GM12878 (cell line): ENCODE data around the gene ABCC11. TPM values are rescaled to one million over a fixed set of nuclear protein-coding genes. Genes with fewer than 3 reads are reported as not detected.
A peak's percentile ranks its signal among the peaks of the same experiment; 100 is the strongest.

Experiments used
- ATAC-seq: fragments of 200-7000 bp; cut with Tn5 transposase; 3 replicates; pipeline ENCODE4 v1.9.1; 2020; ENCODE audit warnings: mild to moderate bottlenecking, moderate library complexity
- BruUV-seq: library from RNA; stranded (reverse); fragments of 400-500 nt; replicated peaks from 2 replicates; lab custom pipeline; 2021; lab: Mats Ljungman, UMichigan
- CTCF ChIA-PET: fragments of 300-600 bp; sonication (Branson Sonifier 250); formaldehyde crosslinking; extraction: SDS; loops from one replicate; lab custom pipeline; 2021; ENCODE audit warnings: inconsistent platforms; lab: Yijun Ruan, JAX
- POLR2A ChIA-PET: fragments of 350-600 bp; formaldehyde crosslinking; extraction: SDS; loops from one replicate; lab custom pipeline; 2021; ENCODE audit warnings: inconsistent platforms; lab: Charles Lee
- RAD21 ChIA-PET: fragments of 300-600 bp; sonication (Branson Sonifier 250); formaldehyde crosslinking; loops from one replicate; lab custom pipeline; 2023; ENCODE audit warnings: antibody characterized with exemption; ENCODE audit not compliant: unreplicated experiment; lab: Charles Lee
- SMC1A ChIA-PET: fragments of 300-600 bp; sonication (Branson Sonifier 250); formaldehyde crosslinking; loops from one replicate; lab custom pipeline; 2023; ENCODE audit not compliant: unreplicated experiment, uncharacterized antibody; lab: Charles Lee
- DNase-seq: peaks from one replicate; pipeline ENCODE4 v3.0.0-alpha.2; 2011; ENCODE audit warnings: low read depth, low spot score
- FAIRE-seq: peaks from 3 replicates; lab custom pipeline; 2011; peaks lifted over from hg19 to GRCh38; lab: Jason Lieb, UNC
- H2AFZ ChIP-seq: 2 replicates; pipeline ENCODE4 v1.6.0; 2011; ENCODE audit warnings: low read depth, low read length, control low read depth; ENCODE audit not compliant: control insufficient read depth
- H3K27ac ChIP-seq: 2 replicates; pipeline ENCODE4 v1.5.1; 2011; ENCODE audit warnings: control low read depth; ENCODE audit not compliant: control insufficient read depth, insufficient read depth
- H3K27me3 ChIP-seq, 2 experiments: replicated peaks in 1 of 2; 2 replicates each; pipeline versions ENCODE4 v1.6.0 to v1.6.1; 2011; ENCODE audit warnings: low read length in 1 of 2; ENCODE audit not compliant: control insufficient read depth in 2 of 2, insufficient read depth in 2 of 2
- H3K36me3 ChIP-seq, 2 experiments: 2 replicates each; pipeline ENCODE4 v1.5.1; 2011; ENCODE audit warnings: low read length in 1 of 2; ENCODE audit not compliant: control insufficient read depth in 2 of 2, insufficient read depth in 2 of 2
- H3K4me1 ChIP-seq: 2 replicates; pipeline ENCODE4 v1.6.1; 2011; ENCODE audit warnings: mild to moderate bottlenecking, low read length, moderate library complexity, mixed read lengths; ENCODE audit not compliant: control insufficient read depth, insufficient read depth
- H3K4me2 ChIP-seq: 2 replicates; pipeline ENCODE4 v1.6.0; 2011; ENCODE audit warnings: control low read depth; ENCODE audit not compliant: control insufficient read depth, insufficient read depth
- H3K4me3 ChIP-seq: fragments of 200-600 bp; sonication (generic); 2 replicates; pipeline ENCODE4 v1.5.1; 2016
- H3K79me2 ChIP-seq: 2 replicates; pipeline ENCODE4 v1.6.0; 2011; ENCODE audit warnings: low read length; ENCODE audit not compliant: control insufficient read depth, insufficient read depth
- H3K9ac ChIP-seq: 2 replicates; pipeline ENCODE4 v1.8.0; 2011; ENCODE audit warnings: low read length, control low read depth, mixed read lengths; ENCODE audit not compliant: control insufficient read depth, insufficient read depth
- H3K9me3 ChIP-seq: replicated peaks from 3 replicates; pipeline ENCODE4 v1.5.1; 2011; ENCODE audit warnings: mild to moderate bottlenecking, low read length; ENCODE audit not compliant: control insufficient read depth, insufficient read depth
- H4K20me1 ChIP-seq: 2 replicates; pipeline ENCODE4 v1.6.0; 2011; ENCODE audit not compliant: control insufficient read depth, insufficient read depth
- ATF7 ChIP-seq: fragments of 450-650 bp; IDR thresholded peaks from 2 replicates; pipeline ENCODE4 v1.6.1; 2016; ENCODE audit warnings: low read depth, mild to moderate bottlenecking
- CHD2 ChIP-seq: IDR thresholded peaks from 2 replicates; pipeline ENCODE4 v1.6.1; 2011; ENCODE audit warnings: low read depth, low read length, improper control_type of control experiment, borderline replicate concordance
- CTCF ChIP-seq, 3 experiments: IDR thresholded peaks in 2 of 3; conservative IDR thresholded peaks in 1 of 3; 2 replicates each; pipeline ENCODE4 v1.5.1; 2011; ENCODE audit warnings: low read depth in 3 of 3, low read length in 3 of 3, mild to moderate bottlenecking in 3 of 3, control low read depth in 2 of 3, moderate library complexity in 2 of 3, inconsistent platforms in 1 of 3, mixed read lengths in 1 of 3; ENCODE audit not compliant: control insufficient read depth in 2 of 3, insufficient read depth in 1 of 3; ENCODE audit errors: extremely low read depth in 1 of 3
- EED ChIP-seq: sonication (generic); IDR thresholded peaks from 2 replicates; pipeline ENCODE4 v1.6.1; 2016; ENCODE audit warnings: antibody characterized with exemption, low read depth
- HCFC1 ChIP-seq: fragments of 150-350 bp; IDR thresholded peaks from 2 replicates; pipeline ENCODE4 v1.6.1; 2014; ENCODE audit warnings: low read length
- HSF1 ChIP-seq: fragments of 150-350 bp; IDR thresholded peaks from 2 replicates; pipeline ENCODE4 v1.6.1; 2014; ENCODE audit warnings: mild to moderate bottlenecking, low read depth, low read length
- MXI1 ChIP-seq: fragments of 150-350 bp; IDR thresholded peaks from 2 replicates; pipeline ENCODE4 v1.6.1; 2011; ENCODE audit warnings: low read depth, mild to moderate bottlenecking, inconsistent platforms, low read length, improper control_type of control experiment
- RBBP5 ChIP-seq: fragments of 200-600 bp; sonication (generic); conservative IDR thresholded peaks from 2 replicates; pipeline ENCODE4 v1.6.1; 2016
- SMAD1 ChIP-seq: fragments of 450-650 bp; IDR thresholded peaks from 2 replicates; pipeline ENCODE4 v1.6.1; 2018; ENCODE audit warnings: mild to moderate bottlenecking, low read depth; ENCODE audit not compliant: partially characterized antibody
- SUPT20H ChIP-seq: IDR thresholded peaks from 2 replicates; pipeline ENCODE4 v1.6.1; 2011; ENCODE audit warnings: low read depth, mild to moderate bottlenecking, low read length, moderate library complexity, borderline replicate concordance; ENCODE audit not compliant: control insufficient read depth
- SUZ12 ChIP-seq: fragments of 200-600 bp; sonication (generic); IDR thresholded peaks from one replicate; pipeline ENCODE4 v1.6.1; 2018; ENCODE audit warnings: antibody characterized with exemption, mild to moderate bottlenecking; ENCODE audit not compliant: unreplicated experiment
- WGBS: methylation state at CpG from one replicate; pipeline ENCODE4 v1.1.6; 2016; ENCODE audit warnings: low lambda C conversion rate; ENCODE audit not compliant: insufficient replicate concordance, insufficient coverage; ENCODE audit errors: missing lambda C conversion rate; 5-methylcytosine and 5-hydroxymethylcytosine counted together
- in situ Hi-C: fragments of 300-500 bp; cut with MboI; formaldehyde crosslinking; loops from 9 replicates; pipeline ENCODE4 v1.14.3; 2018; ENCODE audit warnings: mixed read lengths
- intact Hi-C: fragments of 100-400 bp; cut with micrococcal nuclease; formaldehyde crosslinking; loops from one replicate; pipeline ENCODE4 v1.14.2; 2022; ENCODE audit not compliant: unreplicated experiment
- polyA plus RNA-seq, 11 experiments: library from polyadenylated mRNA; depleted of rRNA in 4 of 11; unstranded in 6 of 11; stranded (reverse) in 5 of 11; fragments of >200 nt; fragmentation: Nextera tagmentation in 4 of 11; fragmentation: Illumina TruSeq in 1 of 11; extraction: Ambion mirVana in 4 of 11; extraction: Trizol in 1 of 11; gene quantifications; 1 replicate in 1 of 11; 2 replicates in 10 of 11; pipeline versions ENCODE4 v1.2.1 to v1.2.3, GENCODE V29; 2011 to 2016; ENCODE audit warnings: inconsistent platforms in 2 of 11, missing spikeins in 2 of 11, low read depth in 1 of 11
- total RNA-seq, 4 experiments: library from RNA; depleted of rRNA in 3 of 4; stranded (reverse); fragments of >200 nt in 3 of 4; fragmentation: Illumina TruSeq in 1 of 4; extraction: Trizol in 1 of 4; gene quantifications; 2 replicates each; pipeline versions ENCODE4 v1.2.1 to v1.2.3, GENCODE V29; 2013 to 2021

ABCC11 gene
- total and polyA plus RNA-seq, 10 of the 15 experiments (the other 5 are each of a cell fraction or from before 2014, with no cell fraction given): 0.04 to 0.20 (median 0.10) TPM; not detected in 6

DNA sequence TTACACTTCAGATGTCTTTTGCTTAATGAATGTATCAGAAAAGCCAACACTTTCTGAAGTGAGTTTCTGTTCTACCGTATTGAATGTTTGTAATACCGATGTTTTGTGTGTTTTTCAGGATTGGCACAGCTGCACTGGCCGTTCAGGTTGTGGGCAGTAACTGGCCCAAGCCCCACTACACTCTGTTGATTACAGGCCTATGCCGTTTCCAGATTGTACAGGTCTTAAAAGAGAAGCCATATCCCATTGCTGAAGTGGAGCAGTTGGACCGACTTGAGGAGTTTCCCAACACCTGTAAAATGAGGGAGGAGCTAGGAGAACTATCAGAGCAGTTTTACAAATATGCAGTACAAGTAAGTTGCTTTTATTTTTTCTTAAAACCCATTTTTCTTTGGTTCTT is 4.7 kb upstream of the ABCC11 start:
- ATAC-seq (no peak), DNase-seq (no peak)
- intact Hi-C loops: no loop called here
- peaks cover 0 to 8% of the 10 kb centered on the region in 2 experiments; a peak in 2 of 4 replicates for H3K36me3 ChIP-seq
- H3K27me3 ChIP-seq: no peaks in the 10 kb centered on the region
- TF ChIP-seq MXI1: no peak
- TF ChIP-seq, all 136 proteins: peak for 0
- no peak overlapping the region for H2AFZ ChIP-seq
- POLR2A ChIA-PET: interaction anchor here (0.6 kb wide), 1 partner anchor 344 kb away, joined by 3 read pairs; no protein-coding TSS in a partner anchor
- peaks cover 27% of the 10 kb centered on the region for H3K79me2 ChIP-seq
- H3K4me3 ChIP-seq: no peak overlapping the region
- no peaks in the 10 kb centered on the region for H4K20me1 ChIP-seq
- H3K27ac ChIP-seq: no peak overlapping the region
- RAD21 ChIA-PET: no interaction called here
- H3K9ac ChIP-seq: no peak overlapping the region
- 97% methylated on average over 5 of the region's 5 CpGs for WGBS
- no TSS peak for BruUV-seq
- H3K9me3 ChIP-seq: no peaks in the 10 kb centered on the region
- CTCF ChIA-PET: interaction anchor here (1.0 to 2.1 kb wide), 4 partner anchors 20 to 377 kb away, joined by 3 to 8 read pairs (median 4); no protein-coding TSS in a partner anchor
- SMC1A ChIA-PET: interaction anchor here (1.1 to 1.6 kb wide), 2 partner anchors 14 to 27 kb away, joined by 4 read pairs; no protein-coding TSS in a partner anchor
- no peak overlapping the region for H3K4me2 ChIP-seq
- no peaks in the 10 kb centered on the region for H3K4me1 ChIP-seq
- FAIRE-seq: no peak
- in situ Hi-C loops: no loop called here

GRCh38 chr16:48250520-48251278 is 3.4 kb upstream of the ABCC11 start:
- H4K20me1 ChIP-seq: no peaks in the 10 kb centered on the region
- intact Hi-C loops (no loop called here), in situ Hi-C loops (no loop called here)
- H3K36me3 ChIP-seq: peaks cover 0 to 7% of the 10 kb centered on the region in 2 experiments; a peak in 2 of 4 replicates
- WGBS: 98% methylated on average over 5 of the region's 5 CpGs
- peak; percentile 23 for FAIRE-seq
- POLR2A ChIA-PET: no interaction called here
- H3K27ac ChIP-seq: no peak overlapping the region
- peaks cover 39% of the 10 kb centered on the region for H3K79me2 ChIP-seq
- H3K27me3 ChIP-seq: no peaks in the 10 kb centered on the region
- ATAC-seq: no peak
- no peak overlapping the region; the same call in 1 of the 2 replicates for H3K4me2 ChIP-seq
- no peak for DNase-seq
- SMC1A ChIA-PET: interaction anchor here (1.0 kb wide), 1 partner anchor 80 kb away, joined by 4 read pairs; no protein-coding TSS in a partner anchor
- CTCF ChIA-PET: interaction anchor here (1.0 to 2.1 kb wide), 4 partner anchors 16 to 373 kb away, joined by 3 to 8 read pairs (median 3); no protein-coding TSS in a partner anchor
- no peak overlapping the region for H3K4me3 ChIP-seq
- TF ChIP-seq ATF7 (no peak), EED (no peak), RBBP5 (no peak), SUZ12 (no peak), SUPT20H (no peak), CTCF (IDR thresholded peaks at IDR 0.05 in 2 of 3, conservative IDR thresholded peaks at IDR 0.05 in 1 of 3; ENCODE audit: control insufficient read depth in 2 of 3, extremely low read depth in 1 of 3, insufficient read depth in 1 of 3, low read depth in 3 of 3, low read length in 3 of 3) (no peak), CHD2 (no peak), SMAD1 (no peak), HSF1 (no peak), HCFC1 (no peak)
- H3K9ac ChIP-seq: no peak overlapping the region
- BruUV-seq: no TSS peak
- RAD21 ChIA-PET: no interaction called here
- H2AFZ ChIP-seq: no peak overlapping the region
- H3K4me1 ChIP-seq: no peaks in the 10 kb centered on the region
- no peaks in the 10 kb centered on the region for H3K9me3 ChIP-seq
